GM18498 (cell line): ENCODE results near the gene PAIP2B.
"Not testable (repeated sequence)": the region's sequence is repeated elsewhere in the genome, so short reads cannot be mapped to it uniquely, and the experiment has no call there.

ENCODE experiments used
- ATAC-seq: cut with Tn5 transposase; IDR thresholded peaks from one replicate; pipeline ENCODE4 v1.9.1; 2021; ENCODE audit warnings: mild to moderate bottlenecking, moderate library complexity; ENCODE audit not compliant: unreplicated experiment

PAIP2B gene

GRCh38 chr2:71226965-71227560 lies at the start of gene PAIP2B:
Gene PAIP2B, minus strand, starts transcription at chr2:71227103. Its CDS starts 24,514 bp downstream, at chr2:71202589.
- peak; percentile 97 for ATAC-seq

GRCh38 chr2:71275939-71276310 lies 49.0 kb upstream of the PAIP2B start:
- no peak for ATAC-seq

GRCh38 chr2:71269511-71270090 lies 42.7 kb upstream of the PAIP2B start:
- ATAC-seq = no peak

GRCh38 chr2:71263386-71263785 lies 36.5 kb upstream of the PAIP2B start:
- no peak for ATAC-seq

- no peak for ATAC-seq
Measured at GRCh38 chr2:71261534-71261933, 34.6 kb upstream of the PAIP2B start.

GRCh38 chr2:71256421-71256820 lies 29.5 kb upstream of the PAIP2B start:
- ATAC-seq = no peak

- ATAC-seq = no peak
Measured at GRCh38 chr2:71254776-71255175, 27.9 kb upstream of the PAIP2B start.

- ATAC-seq = no peak
Measured at GRCh38 chr2:71254078-71254477, 27.2 kb upstream of the PAIP2B start.

- no peak for ATAC-seq
Measured at GRCh38 chr2:71253476-71253875, 26.6 kb upstream of the PAIP2B start.

GRCh38 chr2:71252862-71253261 lies 26.0 kb upstream of the PAIP2B start:
- ATAC-seq = no peak

GRCh38 chr2:71250935-71251334 lies 24.0 kb upstream of the PAIP2B start:
- no peak for ATAC-seq

GRCh38 chr2:71244302-71244660 lies 17.4 kb upstream of the PAIP2B start:
- no peak for ATAC-seq

GRCh38 chr2:71243634-71244301 lies 16.9 kb upstream of the PAIP2B start:
- no peak for ATAC-seq

GRCh38 chr2:71240794-71241193 lies 13.9 kb upstream of the PAIP2B start:
- no peak for ATAC-seq

GRCh38 chr2:71238089-71238488 lies 11.2 kb upstream of the PAIP2B start:
- ATAC-seq = no peak

- ATAC-seq = no peak
Measured at GRCh38 chr2:71235930-71236587, 9.2 kb upstream of the PAIP2B start.

GRCh38 chr2:71233072-71233471 lies 6.2 kb upstream of the PAIP2B start:
- not testable (repeated sequence) for ATAC-seq

GRCh38 chr2:71226096-71226964 lies 573 bp downstream of the PAIP2B start:
- ATAC-seq = peak; percentile 17

GRCh38 chr2:71224935-71225334 lies 2.0 kb downstream of the PAIP2B start:
- no peak for ATAC-seq

GRCh38 chr2:71224457-71224856 lies 2.4 kb downstream of the PAIP2B start:
- ATAC-seq = no peak

- ATAC-seq = no peak
Measured at GRCh38 chr2:71223767-71224333, 3.1 kb downstream of the PAIP2B start.
